Sigmoid colon (tissue), 7 donors: ENCODE data around the gene ZNF672. TPM values are rescaled to one million over a fixed set of nuclear protein-coding genes. Genes with fewer than 3 reads are reported as not detected.
A peak's percentile ranks its signal among the peaks of the same experiment; 100 is the strongest.

Experiments
- DNase-seq: peaks from one replicate; pipeline ENCODE4 v3.0.0-alpha.2; 2019
- H3K27ac ChIP-seq, 4 donors: fragments of 200-600 bp; sonication (generic); one replicate each; pipeline ENCODE4 v1.5.1; 2016 to 2019; ENCODE audit warnings: mild to moderate bottlenecking in 1 of 4
- H3K27me3 ChIP-seq, 3 donors: fragments of 200-600 bp; sonication (generic); one replicate each; pipeline ENCODE4 v1.5.1; 2019; ENCODE audit warnings: mild to moderate bottlenecking in 1 of 3
- H3K36me3 ChIP-seq, 4 donors: fragments of 200-600 bp; sonication (generic); one replicate each; pipeline ENCODE4 v1.5.1; 2016 to 2019
- H3K4me1 ChIP-seq, 4 donors: fragments of 200-600 bp; sonication (generic); one replicate each; pipeline ENCODE4 v1.5.1; 2017 to 2019
- H3K4me3 ChIP-seq, 4 donors: fragments of 200-600 bp; sonication (generic); one replicate each; pipeline ENCODE4 v1.5.1; 2017 to 2019; ENCODE audit warnings: mild to moderate bottlenecking in 2 of 4, moderate library complexity in 1 of 4
- H3K9me3 ChIP-seq, 4 donors: fragments of 200-600 bp in 3 of 4; sonication (generic) in 3 of 4; one replicate each; pipeline versions ENCODE4 v1.5.1 to v1.6.1; 2013 to 2019
- EP300 ChIP-seq, 4 donors: sonication (generic); formaldehyde crosslinking; IDR thresholded peaks; one replicate each; pipeline ENCODE4 v1.6.1; 2017; ENCODE audit warnings: antibody characterized with exemption in 4 of 4
- POLR2A ChIP-seq, 2 donors: fragments of 450-650 bp; IDR thresholded peaks; one replicate each; pipeline ENCODE4 v1.6.1; 2016; ENCODE audit warnings: antibody characterized with exemption in 2 of 2, mild to moderate bottlenecking in 2 of 2, moderate library complexity in 2 of 2
- POLR2AphosphoS5 ChIP-seq, 4 donors: sonication (generic); formaldehyde crosslinking; IDR thresholded peaks; one replicate each; pipeline ENCODE4 v1.6.1; 2017; ENCODE audit warnings: antibody characterized with exemption in 4 of 4
- WGBS, 2 donors: extraction: QIAGEN DNeasy Blood & Tissue Kit; methylation state at CpG; one replicate each; pipeline ENCODE4 v1.1.7; 2013; 5-methylcytosine and 5-hydroxymethylcytosine counted together
- intact Hi-C: fragments of 100-400 bp; cut with DNase I; formaldehyde crosslinking; loops from one replicate; pipeline ENCODE4 v1.15.1; 2023
- polyA plus RNA-seq, 3 donors: library from polyadenylated mRNA; stranded (reverse); fragments of 200-250 nt; gene quantifications; one replicate each; pipeline ENCODE4 v1.2.3, GENCODE V29; 2013
- total RNA-seq, 4 donors: library from RNA; depleted of rRNA; stranded (reverse); fragments of >200 nt; gene quantifications; one replicate each; pipeline ENCODE4 v1.1.0, GENCODE V29; 2016
- TF ChIP-seq, protein P1 (sequence below), 4 experiments: fragments of 450-650 bp in 3 of 4; fragments of 200-600 bp in 1 of 4; IDR thresholded peaks; one replicate each; pipeline ENCODE4 v1.5.1; 2016 to 2019; ENCODE audit warnings: antibody characterized with exemption in 4 of 4, mild to moderate bottlenecking in 3 of 4, moderate library complexity in 2 of 4
- donor health status: healthy with polysubstance abuse.
- donor health status: Bipolar disorder and iron deficiency.
- donor health status: healthy.

Gene ZNF672
- total and polyA plus RNA-seq, 7 donors: 14.4 to 31.1 (median 21.4) TPM

DNA sequence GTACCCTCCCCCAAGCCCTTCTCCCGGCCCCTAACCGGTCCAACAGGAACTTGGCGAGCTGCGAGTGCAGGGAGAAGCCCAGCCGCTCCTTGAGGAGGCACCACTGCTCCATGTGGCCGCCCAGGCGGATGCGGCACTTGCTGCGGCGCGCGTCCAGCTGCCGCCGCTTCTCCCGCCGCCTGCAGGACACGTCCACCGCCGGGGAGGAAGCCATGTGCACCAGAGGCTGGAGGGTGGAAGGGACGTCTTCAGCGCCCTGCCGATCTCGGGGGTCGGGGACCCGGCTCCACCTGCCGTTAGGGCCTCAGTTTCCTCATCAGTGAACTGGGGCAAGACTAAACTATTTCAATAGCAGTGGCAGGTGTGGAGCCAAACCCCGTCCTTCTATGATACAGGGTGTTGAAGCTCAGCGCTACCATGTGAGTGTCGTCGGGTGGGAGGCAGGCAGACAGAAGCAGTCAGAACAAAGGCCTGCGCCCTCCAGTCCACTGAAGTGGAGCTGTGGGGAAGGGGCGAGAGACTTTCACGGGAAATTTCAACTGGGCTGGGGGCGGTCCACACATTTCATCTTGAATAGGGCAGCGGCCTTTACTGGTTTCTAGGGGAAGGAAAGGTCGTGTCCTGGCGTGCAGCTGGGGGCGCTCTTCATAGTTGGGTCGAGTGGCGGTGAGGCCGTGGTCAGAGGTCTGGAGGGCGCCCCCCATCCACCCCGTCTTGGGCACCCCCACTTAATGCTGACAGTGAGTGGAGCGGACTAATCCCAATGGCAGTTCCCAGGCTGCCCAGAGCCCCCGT lies 20.3 kb downstream of the ZNF672 start:
- H3K4me1 ChIP-seq: peaks cover 0 to 36% (median 27%) of the 10 kb centered on the region in 4 donors
- H3K4me3 ChIP-seq: peak overlapping the region; percentile 43 to 61 (median 58)
- H3K27ac ChIP-seq: peak overlapping the region; percentile 91 to 96 (median 92)
- H3K9me3 ChIP-seq: no peaks in the 10 kb centered on the region
- WGBS, 2 donors: 1% methylated on average over 45 of the region's 45 CpGs
- H3K36me3 ChIP-seq: peaks cover 0 to 22% (median 7%) of the 10 kb centered on the region in 4 donors
- TF ChIP-seq, protein P1, sequence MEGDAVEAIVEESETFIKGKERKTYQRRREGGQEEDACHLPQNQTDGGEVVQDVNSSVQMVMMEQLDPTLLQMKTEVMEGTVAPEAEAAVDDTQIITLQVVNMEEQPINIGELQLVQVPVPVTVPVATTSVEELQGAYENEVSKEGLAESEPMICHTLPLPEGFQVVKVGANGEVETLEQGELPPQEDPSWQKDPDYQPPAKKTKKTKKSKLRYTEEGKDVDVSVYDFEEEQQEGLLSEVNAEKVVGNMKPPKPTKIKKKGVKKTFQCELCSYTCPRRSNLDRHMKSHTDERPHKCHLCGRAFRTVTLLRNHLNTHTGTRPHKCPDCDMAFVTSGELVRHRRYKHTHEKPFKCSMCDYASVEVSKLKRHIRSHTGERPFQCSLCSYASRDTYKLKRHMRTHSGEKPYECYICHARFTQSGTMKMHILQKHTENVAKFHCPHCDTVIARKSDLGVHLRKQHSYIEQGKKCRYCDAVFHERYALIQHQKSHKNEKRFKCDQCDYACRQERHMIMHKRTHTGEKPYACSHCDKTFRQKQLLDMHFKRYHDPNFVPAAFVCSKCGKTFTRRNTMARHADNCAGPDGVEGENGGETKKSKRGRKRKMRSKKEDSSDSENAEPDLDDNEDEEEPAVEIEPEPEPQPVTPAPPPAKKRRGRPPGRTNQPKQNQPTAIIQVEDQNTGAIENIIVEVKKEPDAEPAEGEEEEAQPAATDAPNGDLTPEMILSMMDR (IDR thresholded peaks at IDR 0.05): peak in 2 of 4 experiments; percentile 20 to 34
- TF ChIP-seq EP300 (IDR thresholded peaks at IDR 0.05) (no peak), POLR2AphosphoS5 (IDR thresholded peaks at IDR 0.05) (peak in 3 of 4 donors; percentile 30 to 58 (median 52))
- no peaks in the 10 kb centered on the region for H3K27me3 ChIP-seq
- intact Hi-C loops: loop anchor here (1.0 to 2.0 kb wide), 2 partner anchors 15 to 19 kb away; no protein-coding TSS in a partner anchor
- DNase-seq: peak; percentile 87

DNA sequence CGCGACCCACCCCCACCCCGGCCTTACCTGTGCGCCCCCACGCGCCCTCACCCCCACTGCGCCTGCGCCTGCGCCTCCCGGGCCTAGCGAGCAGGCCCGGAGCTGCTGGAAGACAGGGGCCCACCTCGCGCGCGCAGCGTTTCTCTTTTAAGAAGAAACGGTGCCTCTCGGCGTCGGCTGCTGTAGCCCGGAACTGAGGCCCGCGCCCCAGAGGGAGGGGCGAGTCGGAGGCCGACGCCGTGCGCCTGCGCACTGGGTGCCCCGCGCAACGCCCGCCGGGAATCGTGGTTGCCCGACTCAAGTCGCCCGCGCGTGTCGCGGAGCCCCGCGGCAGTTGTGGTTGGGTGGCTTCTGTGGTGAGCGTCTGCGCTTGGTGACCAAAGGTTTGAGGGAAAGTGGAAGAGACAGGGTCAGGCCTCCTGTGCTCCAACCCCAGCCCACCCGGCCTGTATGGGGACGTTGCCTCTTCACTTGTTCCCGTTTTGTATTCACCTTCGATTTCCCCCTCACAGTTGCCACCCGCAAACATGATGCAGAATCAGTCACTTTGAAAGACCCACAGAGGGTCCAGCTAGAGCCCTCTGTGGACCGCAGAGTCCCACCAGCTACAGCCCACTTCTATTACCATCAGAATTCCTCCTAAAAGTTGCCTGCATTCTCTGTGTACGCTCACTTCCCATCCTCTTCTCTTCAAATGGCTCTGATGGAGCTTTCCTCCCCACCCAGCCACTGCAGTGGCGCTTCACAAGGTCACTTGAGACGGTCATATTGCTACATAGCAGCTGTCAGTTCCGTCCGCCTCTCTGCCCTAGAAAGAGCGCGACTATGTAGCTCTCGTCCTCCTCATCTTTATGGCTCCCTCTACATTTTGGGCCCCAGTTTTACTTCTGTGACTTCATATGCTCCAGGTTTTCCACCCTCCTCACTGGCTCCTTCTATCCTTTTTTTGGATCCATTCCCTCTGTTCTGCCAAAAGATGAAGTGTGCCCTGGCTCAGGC lies 21.2 kb downstream of the ZNF672 start, which contains the start of gene ZNF692:
Gene ZNF692, minus strand, starts transcription at position 195 of the 999 bp plus-strand sequence. CDS start 776 bp downstream, outside the sequence.
- 5 to 7% methylated on average over 62 of the region's 62 CpGs for whole genome bisulfite sequencing, 2 donors
- intact Hi-C loops: loop anchor here (1.0 to 2.0 kb wide), 3 partner anchors 14 to 34 kb away; partner anchors contain the start of gene SH3BP5L
- peaks cover 0 to 13% (median 0%) of the 10 kb centered on the region in 4 donors for H3K36me3 ChIP-seq
- H3K4me1 ChIP-seq: peaks cover 0 to 43% (median 32%) of the 10 kb centered on the region in 4 donors
- H3K4me3 ChIP-seq: peak within 1 kb of the TSS; percentile 43 to 61 (median 58)
- peak; percentile 99 for DNase-seq
- no peaks in the 10 kb centered on the region for H3K27me3 ChIP-seq
- H3K9me3 ChIP-seq: no peaks in the 10 kb centered on the region
- TF ChIP-seq, protein P1 (IDR thresholded peaks at IDR 0.05): no peak
- TF ChIP-seq POLR2AphosphoS5 (IDR thresholded peaks at IDR 0.05) (peak; percentile 81 to 96 (median 90)), POLR2A (IDR thresholded peaks at IDR 0.05) (peak; percentile 62 to 84)
- H3K27ac ChIP-seq: peak within 1 kb of the TSS; percentile 91 to 96 (median 92)

GRCh38 chr1:248860007-248860406 lies 22.0 kb downstream of the ZNF672 start:
- intact Hi-C loops: no loop called here
- Histone ChIP-seq H3K9me3 (no peaks in the 10 kb centered on the region), H3K4me1 (peaks cover 0 to 43% (median 32%) of the 10 kb centered on the region in 4 donors), H3K4me3 (no peak overlapping the region), H3K36me3 (peaks cover 0 to 8% (median 0%) of the 10 kb centered on the region in 4 donors), H3K27me3 (no peaks in the 10 kb centered on the region), H3K27ac (peak overlapping the region; percentile 91 to 96 (median 92))
- TF ChIP-seq POLR2A (IDR thresholded peaks at IDR 0.05): no peak
- TF ChIP-seq EP300 (IDR thresholded peaks at IDR 0.05): no peak
- TF ChIP-seq POLR2AphosphoS5 (IDR thresholded peaks at IDR 0.05): no peak
- TF ChIP-seq, protein P1 (IDR thresholded peaks at IDR 0.05): no peak
- no peak for DNase-seq
- WGBS, 2 donors: 92 to 93% methylated on average over 4 of the region's 4 CpGs

- no peak overlapping the region for H3K4me3 ChIP-seq
- no peak overlapping the region for H3K27ac ChIP-seq
- no peaks in the 10 kb centered on the region for H3K36me3 ChIP-seq
- no peak for TF ChIP-seq POLR2AphosphoS5 (IDR thresholded peaks at IDR 0.05)
- TF ChIP-seq EP300 (IDR thresholded peaks at IDR 0.05): no peak
- TF ChIP-seq POLR2A (IDR thresholded peaks at IDR 0.05): no peak
- TF ChIP-seq, protein P1 (IDR thresholded peaks at IDR 0.05): no peak
- no peaks in the 10 kb centered on the region for H3K27me3 ChIP-seq
- WGBS, 2 donors: 95 to 97% methylated on average over 2 of the region's 2 CpGs
- no peaks in the 10 kb centered on the region for H3K9me3 ChIP-seq
- H3K4me1 ChIP-seq: peaks cover 0 to 43% (median 32%) of the 10 kb centered on the region in 4 donors
- DNase-seq: no peak
- intact Hi-C loops: no loop called here
Observed at GRCh38 chr1:248861616-248862015, 23.6 kb downstream of the ZNF672 start.
